ENCODE measurements around the gene VOPP1.

GRCh38 chr7:55498770-55499169, 73.5 kb downstream of the VOPP1 start:
- no peak for TF ChIP-seq EZH2 (IDR thresholded peaks at IDR 0.05; ENCODE audit: borderline replicate concordance, low read depth, low read length, severe bottlenecking)
- TF ChIP-seq CTCF (IDR thresholded peaks at IDR 0.05; ENCODE audit: extremely low read depth in 1 of 2, insufficient read depth in 1 of 2, low read depth in 1 of 2, low read length in 2 of 2) = no peak
- TF ChIP-seq POLR2A (IDR thresholded peaks at IDR 0.05; ENCODE audit: low read depth, low read length) = no peak
